Ovary (tissue), 9 donors: ENCODE measurements around the gene MYO1F. TPM values are rescaled to one million over a fixed set of nuclear protein-coding genes. Genes with fewer than 3 reads are reported as not detected.

Source experiments
- DNase-seq, 5 donors: peaks; one replicate each; pipeline ENCODE4 v3.0.0-alpha.2; 2019 to 2020
- H3K27ac ChIP-seq, 2 donors: fragments of 200-600 bp; one replicate each; pipeline versions ENCODE4 v1.5.1 to v1.8.0; 2019 to 2022
- H3K27me3 ChIP-seq: fragments of 200-600 bp; one replicate; pipeline ENCODE4 v1.8.0; 2022
- H3K36me3 ChIP-seq: fragments of 200-600 bp; sonication (generic); one replicate; pipeline ENCODE4 v1.5.1; 2019
- H3K4me1 ChIP-seq: one replicate; pipeline ENCODE4 v1.8.1; 2013; ENCODE audit warnings: mild to moderate bottlenecking, moderate library complexity; ENCODE audit not compliant: insufficient read depth
- H3K4me3 ChIP-seq: fragments of 200-600 bp; sonication (generic); one replicate; pipeline ENCODE4 v1.5.1; 2017
- H3K9me3 ChIP-seq, 2 donors: fragments of 200-600 bp in 1 of 2; sonication (generic) in 1 of 2; one replicate each; pipeline versions ENCODE4 v1.5.1 to v1.8.1; 2013 to 2019; ENCODE audit warnings: mild to moderate bottlenecking in 1 of 2, moderate library complexity in 1 of 2
- EP300 ChIP-seq: sonication (generic); formaldehyde crosslinking; IDR thresholded peaks from one replicate; pipeline ENCODE4 v1.6.1; 2017; ENCODE audit warnings: antibody characterized with exemption
- POLR2A ChIP-seq: fragments of 450-650 bp; IDR thresholded peaks from one replicate; pipeline ENCODE4 v1.6.1; 2017; ENCODE audit warnings: antibody characterized with exemption, mild to moderate bottlenecking, moderate library complexity
- WGBS, 3 donors: extraction: QIAGEN DNeasy Blood & Tissue Kit in 1 of 3; methylation state at CpG; one replicate each; pipeline versions ENCODE4 v1.1.5 to v1.1.7; 2013 to 2017; 5-methylcytosine and 5-hydroxymethylcytosine counted together
- intact Hi-C, 4 donors: fragments of 100-400 bp; cut with DNase I; formaldehyde crosslinking; loops; one replicate each; pipeline versions ENCODE4 v1.11.0 to v1.15.1; 2022 to 2023
- polyA plus RNA-seq, 2 donors: library from polyadenylated mRNA; stranded (reverse); fragments of 200-250 nt in 1 of 2; fragments of 350-450 nt in 1 of 2; fragmentation: Illumina TruSeq in 1 of 2; extraction: RNeasy Lipid Tissue Mini Kit (QIAGEN cat#74804) in 1 of 2; gene quantifications; one replicate each; pipeline ENCODE4 v1.2.3, GENCODE V29; 2013 to 2014
- total RNA-seq, 7 donors: library from RNA; depleted of rRNA in 2 of 7; stranded (reverse); fragments of >200 nt in 2 of 7; fragmentation: NEBNext Ultra II Directional in 3 of 7; extraction: Animal tissue kit (Norgen Biotek cat#: 25700) in 3 of 7; gene quantifications; one replicate each; pipeline versions ENCODE4 v1.1.0 to v1.2.4, GENCODE V29; 2016 to 2023
- TF ChIP-seq, protein P1 (sequence below), 3 donors: fragments of 450-650 bp in 2 of 3; fragments of 200-600 bp in 1 of 3; IDR thresholded peaks; one replicate each; pipeline versions ENCODE4 v1.5.1 to v1.8.0; 2016 to 2022; ENCODE audit warnings: antibody characterized with exemption in 3 of 3, mild to moderate bottlenecking in 1 of 3
- donor health status: DM: no; HTN: no; CAD: no; lungs with moderate emphysema.
- donor health status: DM: no; HTN: no; CAD: no.
- donor health status: Bipolar disorder and iron deficiency.
- donor health status: DM: yes; HTN: yes; CAD: no.
- donor health status: DM: no; HTN: no; CAD: no.
- donor health status: DM: yes; HTN: yes; CAD: no.

Gene MYO1F
- total and polyA plus RNA-seq, 9 donors: 3.5 to 13.6 (median 5.4) TPM

DNA sequence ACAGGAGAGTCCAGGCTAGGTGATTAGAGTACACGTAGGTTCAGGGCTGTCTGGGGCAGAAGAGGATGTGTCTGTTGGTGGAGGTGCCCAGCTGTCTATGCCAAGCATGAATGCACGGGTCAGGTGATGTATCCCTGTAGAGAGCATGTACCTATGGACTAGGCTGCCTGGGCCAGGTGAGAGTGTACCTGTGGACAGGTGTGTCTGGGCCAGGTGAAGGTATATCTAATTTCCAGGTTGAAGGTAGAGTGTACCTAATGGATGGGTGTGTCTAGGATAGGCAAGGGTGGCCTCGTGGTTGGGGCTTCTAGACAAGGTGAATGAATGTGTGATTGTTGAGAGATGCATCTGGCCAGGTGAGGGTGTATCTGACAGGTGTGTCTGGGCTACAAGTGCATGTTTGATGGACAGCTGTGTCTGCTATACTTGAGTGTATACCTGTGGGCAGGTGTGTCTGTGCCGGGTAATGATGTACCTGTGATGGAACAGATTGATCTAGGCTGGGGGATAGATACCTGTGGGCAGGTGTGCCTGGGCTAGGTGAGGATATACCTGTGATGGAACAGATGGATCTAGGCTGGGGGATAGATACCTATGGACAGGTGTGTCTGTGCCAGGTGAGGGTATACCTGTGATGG is 47.8 kb downstream of the MYO1F start:
- no peak for DNase-seq
- no peaks in the 10 kb centered on the region for H3K36me3 ChIP-seq
- no peaks in the 10 kb centered on the region for H3K9me3 ChIP-seq
- WGBS, 3 donors: 89 to 95% (median 90%) methylated on average over 4 of the region's 4 CpGs
- TF ChIP-seq, protein P1, sequence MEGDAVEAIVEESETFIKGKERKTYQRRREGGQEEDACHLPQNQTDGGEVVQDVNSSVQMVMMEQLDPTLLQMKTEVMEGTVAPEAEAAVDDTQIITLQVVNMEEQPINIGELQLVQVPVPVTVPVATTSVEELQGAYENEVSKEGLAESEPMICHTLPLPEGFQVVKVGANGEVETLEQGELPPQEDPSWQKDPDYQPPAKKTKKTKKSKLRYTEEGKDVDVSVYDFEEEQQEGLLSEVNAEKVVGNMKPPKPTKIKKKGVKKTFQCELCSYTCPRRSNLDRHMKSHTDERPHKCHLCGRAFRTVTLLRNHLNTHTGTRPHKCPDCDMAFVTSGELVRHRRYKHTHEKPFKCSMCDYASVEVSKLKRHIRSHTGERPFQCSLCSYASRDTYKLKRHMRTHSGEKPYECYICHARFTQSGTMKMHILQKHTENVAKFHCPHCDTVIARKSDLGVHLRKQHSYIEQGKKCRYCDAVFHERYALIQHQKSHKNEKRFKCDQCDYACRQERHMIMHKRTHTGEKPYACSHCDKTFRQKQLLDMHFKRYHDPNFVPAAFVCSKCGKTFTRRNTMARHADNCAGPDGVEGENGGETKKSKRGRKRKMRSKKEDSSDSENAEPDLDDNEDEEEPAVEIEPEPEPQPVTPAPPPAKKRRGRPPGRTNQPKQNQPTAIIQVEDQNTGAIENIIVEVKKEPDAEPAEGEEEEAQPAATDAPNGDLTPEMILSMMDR (IDR thresholded peaks at IDR 0.05): no peak
- TF ChIP-seq POLR2A (no peak), EP300 (no peak)
- no peak overlapping the region for H3K4me3 ChIP-seq
- H3K27ac ChIP-seq: no peak overlapping the region
- intact Hi-C loops: no loop called here
- no peaks in the 10 kb centered on the region for H3K27me3 ChIP-seq
- peaks cover 7% of the 10 kb centered on the region for H3K4me1 ChIP-seq

DNA sequence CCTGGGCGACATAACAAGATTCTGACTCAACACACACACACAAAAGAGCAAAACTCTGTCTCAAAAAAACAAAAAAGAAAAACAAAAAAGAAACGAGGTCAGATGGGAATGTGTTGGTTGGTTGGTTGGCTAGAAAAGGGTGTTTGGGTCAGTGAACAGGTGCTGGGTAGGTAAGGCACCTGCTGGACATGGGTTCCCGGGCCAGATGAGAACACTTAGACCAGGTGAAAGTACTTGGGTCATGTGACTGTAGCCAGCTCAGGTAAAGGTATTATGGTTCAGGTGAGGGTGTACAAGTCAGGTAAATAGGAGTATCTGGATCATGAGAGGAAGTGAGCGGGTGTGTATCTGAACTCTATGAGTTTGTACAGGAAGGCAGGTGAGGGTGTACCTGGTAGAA is 48.7 kb downstream of the MYO1F start:
- TF ChIP-seq, protein P1 (IDR thresholded peaks at IDR 0.05): no peak
- TF ChIP-seq POLR2A (no peak), EP300 (no peak)

DNA sequence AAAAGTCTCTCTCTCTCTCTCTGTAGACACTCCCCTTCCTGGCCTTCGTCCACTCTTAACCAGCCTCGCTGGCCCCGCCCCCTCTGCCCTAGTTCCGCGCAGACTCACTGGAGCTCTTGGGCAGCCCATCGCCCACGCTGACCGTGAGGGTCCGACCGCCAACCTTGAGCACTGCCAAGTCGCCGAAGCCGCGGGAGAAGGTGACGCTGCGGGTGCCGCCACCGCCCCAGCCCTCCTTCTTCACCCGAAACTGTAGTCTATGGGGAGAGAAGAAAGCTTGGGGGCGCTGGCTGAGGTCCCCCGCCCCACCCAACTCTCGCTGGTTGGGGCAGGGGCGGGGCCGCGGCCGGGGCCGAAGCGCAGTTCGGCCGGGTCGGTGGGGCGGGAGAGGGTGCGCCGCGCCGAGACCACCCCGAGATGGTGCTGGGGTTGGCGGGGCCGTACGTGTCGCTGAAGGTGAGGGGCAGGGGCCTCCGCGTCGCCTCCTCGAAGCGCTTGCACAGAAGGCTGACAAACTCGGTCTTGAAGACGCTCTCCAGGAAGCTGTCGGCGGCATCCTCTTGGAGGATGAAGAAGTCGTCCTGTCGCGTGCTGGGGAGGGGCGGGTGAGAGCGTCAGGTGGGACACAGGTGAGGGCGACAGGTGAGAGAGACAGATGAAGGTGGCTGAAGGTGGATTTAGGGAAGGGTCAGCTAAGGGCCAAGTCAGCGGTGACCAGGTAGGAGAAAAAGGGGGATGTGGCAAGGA is 50.7 kb downstream of the MYO1F start:
- Histone ChIP-seq H3K4me1 (peaks cover 7% of the 10 kb centered on the region), H3K36me3 (no peaks in the 10 kb centered on the region), H3K9me3 (no peaks in the 10 kb centered on the region), H3K4me3 (peak overlapping the region; percentile 67), H3K27me3 (no peaks in the 10 kb centered on the region), H3K27ac (peak overlapping the region; percentile 81 to 92)
- 1 to 8% (median 5%) methylated on average over 49 to 57 of the region's 57 CpGs for WGBS, 3 donors
- peak; percentile 94 to 97 (median 96) for DNase-seq
- intact Hi-C loops: no loop called here
- TF ChIP-seq, protein P1 (IDR thresholded peaks at IDR 0.05): no peak
- no peak for TF ChIP-seq EP300
- peak; percentile 32 for TF ChIP-seq POLR2A

More for the DNA sequence above, 48.7 kb downstream of the MYO1F start:
- Histone ChIP-seq H3K27ac (no peak overlapping the region), H3K9me3 (no peaks in the 10 kb centered on the region), H3K36me3 (no peaks in the 10 kb centered on the region), H3K4me3 (no peak overlapping the region), H3K4me1 (peaks cover 7% of the 10 kb centered on the region), H3K27me3 (no peaks in the 10 kb centered on the region)
- intact Hi-C loops: no loop called here
- WGBS, 3 donors: 47 to 64% (median 61%) methylated on average over 4 of the region's 4 CpGs
- DNase-seq: no peak

DNA sequence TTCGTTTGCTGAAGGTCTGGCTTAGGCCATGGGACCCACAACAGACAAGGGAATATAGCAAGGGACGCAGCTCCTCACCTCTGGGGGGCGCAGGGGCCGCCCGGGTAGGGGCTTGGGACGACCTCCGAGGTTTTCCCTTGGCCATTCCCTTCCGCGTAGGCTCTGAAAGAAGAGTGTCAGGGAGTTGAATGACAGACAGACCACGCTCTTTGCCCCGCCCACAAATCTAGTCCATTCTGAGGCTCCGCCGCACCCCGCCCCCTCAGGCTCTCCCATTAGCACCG is 51.9 kb downstream of the MYO1F start:
- DNase-seq: no peak
- 2 to 10% (median 7%) methylated on average over 15 of the region's 15 CpGs for WGBS, 3 donors
- no peaks in the 10 kb centered on the region for H3K9me3 ChIP-seq
- H3K4me3 ChIP-seq: peak overlapping the region; percentile 42
- intact Hi-C loops: no loop called here
- TF ChIP-seq POLR2A: no peak
- TF ChIP-seq, protein P1 (IDR thresholded peaks at IDR 0.05): peak in 2 of 3 donors; percentile 15 to 39
- no peak for TF ChIP-seq EP300
- H3K27ac ChIP-seq: peak overlapping the region; percentile 34 to 92
- H3K36me3 ChIP-seq: no peaks in the 10 kb centered on the region
- no peaks in the 10 kb centered on the region for H3K27me3 ChIP-seq
- peaks cover 7% of the 10 kb centered on the region for H3K4me1 ChIP-seq
